GM12878 (cell line): ENCODE results near the gene DCUN1D5. TPM values are rescaled to one million over a fixed set of nuclear protein-coding genes. Genes with fewer than 3 reads are reported as not detected.

Source experiments
- ATAC-seq: fragments of 200-7000 bp; cut with Tn5 transposase; 3 replicates; pipeline ENCODE4 v1.9.1; 2020; ENCODE audit warnings: mild to moderate bottlenecking, moderate library complexity
- BruUV-seq: library from RNA; stranded (reverse); fragments of 400-500 nt; replicated peaks from 2 replicates; lab custom pipeline; 2021; lab: Mats Ljungman, UMichigan
- CTCF ChIA-PET: fragments of 300-600 bp; sonication (Branson Sonifier 250); formaldehyde crosslinking; extraction: SDS; loops from one replicate; lab custom pipeline; 2021; ENCODE audit warnings: inconsistent platforms; lab: Yijun Ruan, JAX
- POLR2A ChIA-PET: fragments of 350-600 bp; formaldehyde crosslinking; extraction: SDS; loops from one replicate; lab custom pipeline; 2021; ENCODE audit warnings: inconsistent platforms; lab: Charles Lee
- RAD21 ChIA-PET: fragments of 300-600 bp; sonication (Branson Sonifier 250); formaldehyde crosslinking; loops from one replicate; lab custom pipeline; 2023; ENCODE audit warnings: antibody characterized with exemption; ENCODE audit not compliant: unreplicated experiment; lab: Charles Lee
- SMC1A ChIA-PET: fragments of 300-600 bp; sonication (Branson Sonifier 250); formaldehyde crosslinking; loops from one replicate; lab custom pipeline; 2023; ENCODE audit not compliant: unreplicated experiment, uncharacterized antibody; lab: Charles Lee
- DNase-seq: peaks from one replicate; pipeline ENCODE4 v3.0.0-alpha.2; 2011; ENCODE audit warnings: low read depth, low spot score
- FAIRE-seq: peaks from 3 replicates; lab custom pipeline; 2011; peaks lifted over from hg19 to GRCh38; lab: Jason Lieb, UNC
- H2AFZ ChIP-seq: 2 replicates; pipeline ENCODE4 v1.6.0; 2011; ENCODE audit warnings: low read depth, low read length, control low read depth; ENCODE audit not compliant: control insufficient read depth
- H3K27ac ChIP-seq: 2 replicates; pipeline ENCODE4 v1.5.1; 2011; ENCODE audit warnings: control low read depth; ENCODE audit not compliant: control insufficient read depth, insufficient read depth
- H3K27me3 ChIP-seq, 2 experiments: replicated peaks in 1 of 2; 2 replicates each; pipeline versions ENCODE4 v1.6.0 to v1.6.1; 2011; ENCODE audit warnings: low read length in 1 of 2; ENCODE audit not compliant: control insufficient read depth in 2 of 2, insufficient read depth in 2 of 2
- H3K36me3 ChIP-seq, 2 experiments: 2 replicates each; pipeline ENCODE4 v1.5.1; 2011; ENCODE audit warnings: low read length in 1 of 2; ENCODE audit not compliant: control insufficient read depth in 2 of 2, insufficient read depth in 2 of 2
- H3K4me1 ChIP-seq: 2 replicates; pipeline ENCODE4 v1.6.1; 2011; ENCODE audit warnings: mild to moderate bottlenecking, low read length, moderate library complexity, mixed read lengths; ENCODE audit not compliant: control insufficient read depth, insufficient read depth
- H3K4me2 ChIP-seq: 2 replicates; pipeline ENCODE4 v1.6.0; 2011; ENCODE audit warnings: control low read depth; ENCODE audit not compliant: control insufficient read depth, insufficient read depth
- H3K4me3 ChIP-seq: fragments of 200-600 bp; sonication (generic); 2 replicates; pipeline ENCODE4 v1.5.1; 2016
- H3K79me2 ChIP-seq: 2 replicates; pipeline ENCODE4 v1.6.0; 2011; ENCODE audit warnings: low read length; ENCODE audit not compliant: control insufficient read depth, insufficient read depth
- H3K9ac ChIP-seq: 2 replicates; pipeline ENCODE4 v1.8.0; 2011; ENCODE audit warnings: low read length, control low read depth, mixed read lengths; ENCODE audit not compliant: control insufficient read depth, insufficient read depth
- H3K9me3 ChIP-seq: replicated peaks from 3 replicates; pipeline ENCODE4 v1.5.1; 2011; ENCODE audit warnings: mild to moderate bottlenecking, low read length; ENCODE audit not compliant: control insufficient read depth, insufficient read depth
- H4K20me1 ChIP-seq: 2 replicates; pipeline ENCODE4 v1.6.0; 2011; ENCODE audit not compliant: control insufficient read depth, insufficient read depth
- DPF2 ChIP-seq: fragments of 450-650 bp; IDR thresholded peaks from 2 replicates; pipeline ENCODE4 v1.6.1; 2017; ENCODE audit warnings: mild to moderate bottlenecking
- RAD21 ChIP-seq: IDR thresholded peaks from 2 replicates; pipeline ENCODE4 v1.6.1; 2011; ENCODE audit warnings: mild to moderate bottlenecking, low read depth, low read length, moderate library complexity; ENCODE audit not compliant: insufficient read depth
- STAT3 ChIP-seq: IDR thresholded peaks from 2 replicates; pipeline ENCODE4 v1.6.1; 2011; ENCODE audit warnings: low read depth, low read length, improper control_type of control experiment
- USF1 ChIP-seq: IDR thresholded peaks from 2 replicates; pipeline ENCODE4 v1.6.1; 2011; ENCODE audit warnings: borderline replicate concordance, low read depth, mild to moderate bottlenecking, moderate library complexity, mixed read lengths, low read length; ENCODE audit not compliant: insufficient read depth; ENCODE audit errors: extremely low read length
- WGBS: methylation state at CpG from one replicate; pipeline ENCODE4 v1.1.6; 2016; ENCODE audit warnings: low lambda C conversion rate; ENCODE audit not compliant: insufficient replicate concordance, insufficient coverage; ENCODE audit errors: missing lambda C conversion rate; 5-methylcytosine and 5-hydroxymethylcytosine counted together
- in situ Hi-C: fragments of 300-500 bp; cut with MboI; formaldehyde crosslinking; loops from 9 replicates; pipeline ENCODE4 v1.14.3; 2018; ENCODE audit warnings: mixed read lengths
- intact Hi-C: fragments of 100-400 bp; cut with micrococcal nuclease; formaldehyde crosslinking; loops from one replicate; pipeline ENCODE4 v1.14.2; 2022; ENCODE audit not compliant: unreplicated experiment
- polyA plus RNA-seq, 11 experiments: library from polyadenylated mRNA; depleted of rRNA in 4 of 11; unstranded in 6 of 11; stranded (reverse) in 5 of 11; fragments of >200 nt; fragmentation: Nextera tagmentation in 4 of 11; fragmentation: Illumina TruSeq in 1 of 11; extraction: Ambion mirVana in 4 of 11; extraction: Trizol in 1 of 11; gene quantifications; 1 replicate in 1 of 11; 2 replicates in 10 of 11; pipeline versions ENCODE4 v1.2.1 to v1.2.3, GENCODE V29; 2011 to 2016; ENCODE audit warnings: inconsistent platforms in 2 of 11, missing spikeins in 2 of 11, low read depth in 1 of 11
- total RNA-seq, 4 experiments: library from RNA; depleted of rRNA in 3 of 4; stranded (reverse); fragments of >200 nt in 3 of 4; fragmentation: Illumina TruSeq in 1 of 4; extraction: Trizol in 1 of 4; gene quantifications; 2 replicates each; pipeline versions ENCODE4 v1.2.1 to v1.2.3, GENCODE V29; 2013 to 2021

Gene DCUN1D5
- total and polyA plus RNA-seq, 10 of the 15 experiments (the other 5 are each of a cell fraction or from before 2014, with no cell fraction given): 20.4 to 87.0 (median 60.6) TPM

GRCh38 chr11:103031834-103032233, 60.1 kb downstream of the DCUN1D5 start (continued):
- TF ChIP-seq RAD21 (no peak), DPF2 (no peak)

DNA sequence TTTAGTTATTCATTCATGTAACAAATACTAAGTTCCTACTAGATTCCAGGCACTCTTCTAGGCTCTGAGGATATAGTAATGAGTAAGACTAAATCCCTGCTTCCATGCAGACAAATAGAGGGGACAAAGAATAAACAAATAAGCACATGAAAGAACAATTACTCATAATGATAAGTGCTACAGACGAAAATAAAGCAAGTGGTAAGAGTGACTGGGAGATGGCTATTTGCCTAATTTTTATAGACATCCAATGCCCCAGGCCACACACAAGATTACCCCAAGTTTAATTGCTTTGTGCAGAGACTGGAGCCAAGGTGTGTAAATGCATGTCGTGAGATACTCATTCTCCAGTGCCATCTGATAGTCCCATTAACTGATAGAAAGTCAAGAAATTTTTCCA, 62.6 kb downstream of the DCUN1D5 start:
- Histone ChIP-seq H3K36me3 (no peaks in the 10 kb centered on the region), H3K4me1 (no peaks in the 10 kb centered on the region), H3K4me2 (no peak overlapping the region), H3K79me2 (no peaks in the 10 kb centered on the region), H4K20me1 (no peaks in the 10 kb centered on the region), H2AFZ (no peak overlapping the region), H3K27ac (no peak overlapping the region), H3K4me3 (no peak overlapping the region), H3K9me3 (no peaks in the 10 kb centered on the region), H3K27me3 (no peaks in the 10 kb centered on the region), H3K9ac (no peak overlapping the region)
- SMC1A ChIA-PET: interaction anchor here (0.7 kb wide), 1 partner anchor 589 kb away, joined by 3 read pairs; no protein-coding TSS in a partner anchor
- CTCF ChIA-PET: interaction anchor here (1.0 to 2.9 kb wide), 4 partner anchors 25 to 115 kb away, joined by 3 to 9 read pairs (median 6); no protein-coding TSS in a partner anchor
- FAIRE-seq: no peak
- RAD21 ChIA-PET: no interaction called here
- intact Hi-C loops: no loop called here
- in situ Hi-C loops: no loop called here
- ATAC-seq: no peak
- no peak for DNase-seq
- POLR2A ChIA-PET: no interaction called here
- TF ChIP-seq STAT3 (no peak), USF1 (no peak)
- WGBS: 35% methylated on average over 2 of the region's 2 CpGs
- BruUV-seq: no TSS peak
